A549 treated with ZK216348 at 1 μM for 4 hours (cell line): ENCODE results near the gene ANXA7. TPM values are rescaled to one million over a fixed set of nuclear protein-coding genes. Genes with fewer than 3 reads are reported as not detected.

ENCODE experiments used
- total RNA-seq: library from RNA; stranded (reverse); fragments of 200-300 nt; extraction: Qiagen RNA extraction; gene quantifications from 5 replicates; pipeline ENCODE4 v1.2.3, GENCODE V29; 2022; ENCODE audit warnings: low read depth

The ANXA7 gene
- total RNA-seq = 107 to 140 TPM (median 108 TPM) in 5 replicates

DNA sequence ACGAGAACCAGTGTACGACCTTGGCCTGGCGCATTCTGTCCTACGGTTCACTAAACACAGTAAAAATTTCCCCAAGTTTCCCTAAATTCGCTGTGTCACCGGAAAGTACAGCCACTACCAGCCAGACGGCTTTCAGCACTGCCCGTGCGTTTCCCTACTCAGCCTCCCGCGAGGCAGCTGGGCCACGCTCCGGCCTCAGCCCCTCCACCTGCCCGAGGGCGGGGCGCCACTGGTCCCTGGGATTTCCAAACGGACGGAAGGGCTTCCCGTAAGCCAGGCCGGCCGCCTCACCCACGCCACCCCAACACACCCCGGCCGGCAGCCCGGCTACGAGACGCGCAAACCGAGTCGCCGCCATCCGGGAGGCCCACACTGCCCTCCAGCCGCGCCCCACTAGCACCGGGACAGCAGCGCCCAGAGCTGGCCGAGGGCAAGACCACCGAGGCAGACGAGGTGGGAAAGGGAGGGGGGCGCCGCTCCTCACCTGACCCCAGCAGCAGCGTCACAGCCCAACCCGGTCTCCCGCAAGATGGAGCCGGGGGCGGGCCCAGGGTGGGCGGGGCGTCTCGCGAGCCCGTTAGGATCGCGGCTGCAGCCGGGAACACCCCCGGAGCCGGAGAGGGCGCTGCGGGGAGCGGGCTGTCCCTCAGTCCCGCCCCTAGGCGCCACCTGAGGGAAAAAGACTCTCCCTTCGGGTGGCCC, at the start of gene ANXA7:
TSS of gene ANXA7 (minus strand) at position 531 of the 702 bp plus-strand sequence. CDS start 13,202 bp downstream, outside the sequence.

DNA sequence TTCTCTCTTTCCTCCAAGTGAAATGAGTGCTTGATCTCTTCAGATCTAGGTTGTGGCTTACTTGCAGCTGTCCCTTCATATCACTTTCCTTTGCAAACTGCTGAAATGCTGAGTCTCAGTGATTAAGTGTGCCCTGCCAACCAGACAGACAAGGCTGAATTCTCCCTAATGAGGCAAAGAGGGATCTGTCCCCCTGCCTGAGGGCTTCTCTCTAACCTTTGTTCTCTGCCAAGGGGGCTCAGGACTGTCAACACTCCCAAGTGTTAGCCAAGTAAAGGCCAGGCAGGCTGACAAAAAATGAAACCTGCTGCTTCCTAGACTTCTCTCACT, 19.6 kb upstream of the ANXA7 start, which contains the start of gene MSS51:
TSS of gene MSS51 (minus strand) at position 24 of the 330 bp plus-strand sequence. CDS start 5,277 bp downstream, outside the sequence.

DNA sequence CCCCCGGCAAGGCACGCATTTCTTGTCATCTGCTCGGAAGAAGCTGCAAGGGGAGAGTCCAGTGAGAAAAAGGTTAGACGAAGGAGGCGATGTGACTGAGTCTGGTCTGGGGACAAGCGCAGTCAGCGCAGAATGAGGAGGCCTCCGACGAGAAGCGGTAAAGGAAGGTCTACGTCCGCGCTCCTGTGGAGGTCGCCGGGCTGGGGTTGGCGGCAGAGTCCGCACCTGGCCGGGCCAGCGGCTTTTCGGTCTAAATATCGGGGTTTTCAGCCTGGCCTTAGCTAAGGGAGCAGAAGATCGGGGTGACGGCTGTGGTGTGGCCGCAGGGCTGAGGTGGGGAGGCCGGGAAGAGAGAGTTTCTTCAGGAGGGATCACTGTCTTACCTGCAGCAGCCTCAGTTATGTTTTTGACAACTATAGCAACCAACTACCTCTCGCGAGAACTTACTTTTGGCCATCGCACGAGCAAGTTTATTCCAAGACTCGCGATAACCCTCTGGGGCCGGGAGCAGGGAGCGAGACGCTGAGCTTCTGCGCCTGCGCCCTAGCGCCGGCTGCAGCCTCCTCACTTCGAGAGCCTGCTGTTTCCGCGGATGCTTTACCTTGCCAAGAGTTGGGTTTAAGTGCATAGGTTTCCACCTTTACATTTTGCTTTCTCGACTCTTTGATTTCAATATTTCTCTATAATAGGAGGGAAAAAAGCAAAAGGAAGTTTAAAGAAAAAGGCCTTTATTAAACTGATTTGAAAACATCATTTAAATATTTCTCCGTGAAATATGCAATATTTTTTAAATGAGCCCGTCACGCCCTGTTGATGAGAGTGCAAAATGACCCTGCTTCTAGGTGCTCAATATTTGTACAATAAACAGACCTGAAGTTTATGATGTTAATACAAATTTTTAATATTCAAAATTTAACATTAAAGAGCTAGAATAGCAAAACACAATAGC, 55.3 kb downstream of the ANXA7 start, which contains the start of gene CFAP70:
TSS of gene CFAP70 (minus strand) at position 534 of the 949 bp plus-strand sequence. CDS start 4,068 bp downstream, outside the sequence.

Other genes with a start within 250 kb of the ANXA7 start
- 24.2 to 33.2 TPM (median 26.3 TPM) in 5 replicates for gene ECD, start 246.1 kb downstream of the ANXA7 start, total RNA-seq
- gene FAM149B1, start 245.9 kb downstream of the ANXA7 start, total RNA-seq = 6.5 to 8.3 TPM (median 7.1 TPM) in 5 replicates
- 50.1 to 58.8 TPM (median 52.0 TPM) in 5 replicates for gene DNAJC9, start 166.8 kb downstream of the ANXA7 start, total RNA-seq
- 123 to 186 TPM (median 177 TPM) in 5 replicates for gene MRPS16, start 161.4 kb downstream of the ANXA7 start, total RNA-seq
- 0.11 to 0.22 TPM (median 0.12 TPM) in 5 replicates for gene CFAP70, start 55.2 kb downstream of the ANXA7 start, total RNA-seq
- gene MSS51, start 19.5 kb upstream of the ANXA7 start, total RNA-seq = 0.40 to 0.65 TPM (median 0.62 TPM) in 5 replicates
- gene PPP3CB, start 82.0 kb upstream of the ANXA7 start, total RNA-seq = 9.9 to 18.8 TPM (median 16.2 TPM) in 5 replicates
- gene USP54, start 177.3 kb upstream of the ANXA7 start, total RNA-seq = 9.6 to 14.4 TPM (median 11.9 TPM) in 5 replicates
- not detected in 5 replicates for gene MYOZ1, start 227.4 kb upstream of the ANXA7 start, total RNA-seq
- not detected in 5 replicates for gene SYNPO2L, start 242.0 kb upstream of the ANXA7 start, total RNA-seq